HG02938 (cell line): ENCODE results near the gene FIBIN.
"Not testable (repeated sequence)": the region's sequence is repeated elsewhere in the genome, so short reads cannot be mapped to it uniquely, and the experiment has no call there.

Experiments
- ATAC-seq: cut with Tn5 transposase; IDR thresholded peaks from one replicate; pipeline ENCODE4 v1.9.1; 2021; ENCODE audit warnings: mild to moderate bottlenecking, moderate library complexity; ENCODE audit not compliant: unreplicated experiment

FIBIN gene

DNA sequence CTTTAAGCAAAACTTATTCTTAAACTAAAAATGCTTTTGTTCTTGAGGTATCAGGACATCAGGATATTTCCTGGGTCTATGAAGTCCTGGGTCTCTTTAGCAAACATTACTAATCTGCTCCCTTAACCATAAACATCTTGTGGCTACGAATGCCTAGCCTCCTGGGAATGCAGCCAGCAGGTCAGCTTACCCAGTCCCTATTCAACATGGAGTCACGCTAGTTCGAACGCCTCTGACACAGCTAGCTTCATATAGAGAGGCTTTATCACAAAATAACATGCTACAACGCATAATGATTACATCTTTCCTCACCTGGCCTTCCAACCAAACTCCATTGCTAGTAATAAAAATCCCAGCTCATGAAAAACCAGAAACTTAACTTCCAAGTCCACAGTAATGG, 17.5 kb upstream of the FIBIN start:
- ATAC-seq: no peak

GRCh38 chr11:26977209-26977608, 16.7 kb upstream of the FIBIN start:
- ATAC-seq: not testable (repeated sequence)

- ATAC-seq: no peak
Measured at GRCh38 chr11:26983645-26984044, 10.3 kb upstream of the FIBIN start.

DNA sequence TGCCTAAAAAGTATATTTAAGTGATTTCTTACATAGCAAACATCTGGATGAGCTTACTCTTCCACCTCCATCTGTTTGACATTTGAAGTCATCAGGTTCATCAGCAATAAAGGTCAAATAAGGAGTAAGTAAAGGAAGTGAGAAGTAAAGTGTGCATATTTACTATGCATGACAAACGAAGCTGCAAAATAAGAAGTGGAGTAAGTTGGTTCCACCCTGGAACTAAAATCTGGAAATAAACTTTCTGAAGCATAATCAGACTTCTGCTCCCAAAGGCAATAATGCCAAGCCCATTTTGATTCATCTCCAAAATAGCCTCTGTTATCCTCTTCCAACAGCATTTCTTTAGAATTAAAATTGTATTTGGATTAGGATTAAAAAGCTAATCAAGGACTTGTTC, 8.4 kb upstream of the FIBIN start:
- no peak for ATAC-seq

GRCh38 chr11:26985943-26986342, 8.0 kb upstream of the FIBIN start:
- no peak for ATAC-seq

GRCh38 chr11:26987272-26987671, 6.6 kb upstream of the FIBIN start:
- no peak for ATAC-seq

DNA sequence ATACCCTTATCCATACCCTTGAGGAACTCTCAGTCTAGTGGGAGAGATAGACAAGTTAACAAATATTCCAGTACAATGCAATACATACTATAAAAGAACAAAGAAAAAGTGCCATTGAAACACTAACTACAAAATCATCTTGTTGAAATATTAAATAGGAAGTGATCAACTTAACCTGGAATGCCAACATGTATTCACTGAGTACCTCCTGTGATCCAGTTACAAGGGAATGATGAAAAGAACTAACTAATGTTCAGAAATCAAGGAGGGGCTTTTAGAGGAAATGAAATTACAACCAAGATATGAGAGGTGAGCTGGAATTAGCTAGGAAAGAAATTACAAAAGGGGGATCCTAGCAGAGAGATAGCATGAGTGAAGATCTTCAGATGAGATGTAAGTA, 6.2 kb upstream of the FIBIN start:
- no peak for ATAC-seq

DNA sequence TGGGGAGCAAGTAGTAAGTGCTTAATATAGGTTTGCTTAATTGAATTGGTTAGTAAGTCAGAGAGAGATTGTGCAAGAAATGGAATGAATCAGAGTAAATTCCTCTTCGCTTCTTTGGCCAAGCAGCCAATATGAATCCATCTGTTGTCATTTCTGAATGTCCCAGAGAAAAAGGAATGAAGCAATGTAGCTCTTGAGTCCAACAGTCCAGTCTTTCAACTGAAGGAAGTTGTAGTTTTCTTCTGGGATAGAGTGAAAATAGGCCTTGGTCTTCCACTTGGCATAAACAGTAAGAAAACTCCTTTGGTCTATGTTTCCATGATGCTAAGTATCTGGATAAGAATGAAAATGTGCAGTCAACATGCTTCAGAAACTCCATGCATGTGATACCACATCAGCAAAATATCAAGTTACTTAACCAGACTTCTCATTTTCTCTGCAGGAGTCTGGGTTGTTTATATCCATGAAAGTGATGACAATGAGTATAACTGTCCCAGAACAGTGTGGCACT, 1.8 kb upstream of the FIBIN start:
- ATAC-seq: no peak

- no peak for ATAC-seq
Measured at GRCh38 chr11:26994631-26995095, 751 bp downstream of the FIBIN start.

DNA sequence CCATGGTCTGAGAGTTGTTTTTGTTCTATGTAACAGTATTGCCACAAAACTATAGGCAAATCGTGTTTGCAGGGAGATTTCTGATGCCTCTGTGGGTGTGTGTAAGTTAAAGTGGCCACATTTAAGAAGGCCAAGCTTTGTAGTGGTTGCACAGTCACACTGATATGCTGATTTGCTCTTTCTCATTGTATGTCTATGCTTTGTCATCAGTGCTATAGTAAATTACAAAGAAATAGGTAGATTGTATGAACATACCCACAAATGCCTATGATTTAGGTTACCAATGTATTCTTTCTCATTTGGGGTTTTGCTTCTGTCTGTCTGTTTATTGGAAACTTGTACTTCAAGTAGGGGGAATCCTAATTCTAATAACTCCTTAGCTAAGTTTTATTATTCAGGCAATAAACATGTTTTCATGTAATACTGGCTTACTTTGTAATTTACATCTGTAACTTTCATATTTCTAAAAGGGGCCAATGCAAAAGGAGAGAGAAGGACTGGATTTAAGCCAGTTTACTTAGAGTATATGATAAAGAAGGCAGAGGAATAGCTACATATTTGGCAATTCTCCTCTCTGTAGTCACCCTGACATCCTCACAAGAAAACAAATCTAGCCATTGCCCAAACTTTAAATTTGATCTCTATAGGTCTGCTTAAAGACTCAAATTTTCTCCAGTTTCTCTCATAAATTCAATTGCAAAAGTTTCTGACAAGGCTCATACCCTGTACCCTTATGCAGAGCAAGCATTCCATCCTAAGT, 2.0 kb downstream of the FIBIN start:
- no peak for ATAC-seq

- ATAC-seq: no peak
Measured at GRCh38 chr11:26997378-26997777, 3.5 kb downstream of the FIBIN start.

DNA sequence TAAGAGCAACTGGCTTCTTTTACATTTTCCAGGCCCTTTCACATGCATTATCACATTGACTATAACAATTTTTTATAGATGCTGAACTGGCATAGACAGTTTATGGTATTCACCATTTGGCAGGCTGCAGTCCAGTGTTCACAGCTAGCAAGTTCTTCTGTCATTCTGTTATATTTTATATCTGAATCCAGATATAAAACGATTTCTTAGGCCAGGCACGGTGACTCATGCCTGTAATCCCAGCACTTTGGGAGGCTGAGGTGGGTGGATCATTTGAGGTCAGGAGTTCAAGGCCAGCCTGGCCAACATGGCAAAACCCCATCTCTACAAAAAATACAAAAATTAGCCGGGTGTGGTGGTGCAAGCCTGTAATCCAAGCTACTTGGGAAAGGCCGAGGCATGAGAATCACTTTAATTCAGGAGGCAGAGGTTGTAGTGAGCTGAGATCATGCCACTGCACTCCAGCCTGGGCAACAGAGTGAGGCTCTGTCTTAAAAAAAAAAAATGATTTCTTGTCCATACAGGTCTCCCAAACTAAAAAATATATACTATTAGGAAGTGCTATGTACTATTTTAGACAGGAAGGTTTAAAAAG, 7.3 kb downstream of the FIBIN start:
- not testable (repeated sequence) for ATAC-seq

- ATAC-seq: no peak
Measured at GRCh38 chr11:27002431-27002830, 8.5 kb downstream of the FIBIN start.

GRCh38 chr11:27002838-27003237, 8.9 kb downstream of the FIBIN start:
- ATAC-seq: no peak

DNA sequence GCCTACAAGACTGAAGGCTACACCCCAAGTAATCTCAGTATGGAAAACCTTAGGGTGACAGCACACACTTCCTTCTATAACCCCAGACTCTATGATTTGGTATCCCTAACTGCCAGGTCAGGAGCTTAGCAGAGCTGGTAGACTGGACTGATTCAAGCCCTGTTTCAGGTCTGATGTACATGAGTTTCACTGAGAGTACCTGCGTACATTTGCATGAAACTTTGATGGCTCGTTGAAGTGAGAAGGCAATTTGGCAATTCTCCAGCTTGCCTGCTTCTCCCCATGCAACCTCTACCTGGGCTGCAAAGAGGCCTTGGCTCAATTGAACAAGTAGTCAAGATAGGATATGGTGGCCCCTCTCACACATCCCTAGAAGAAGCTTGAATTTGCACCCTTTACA, 10.2 kb downstream of the FIBIN start:
- no peak for ATAC-seq

- ATAC-seq: no peak
Measured at GRCh38 chr11:27008811-27009535, 15.1 kb downstream of the FIBIN start.

- ATAC-seq: no peak
Measured at GRCh38 chr11:27011560-27012233, 17.8 kb downstream of the FIBIN start.

DNA sequence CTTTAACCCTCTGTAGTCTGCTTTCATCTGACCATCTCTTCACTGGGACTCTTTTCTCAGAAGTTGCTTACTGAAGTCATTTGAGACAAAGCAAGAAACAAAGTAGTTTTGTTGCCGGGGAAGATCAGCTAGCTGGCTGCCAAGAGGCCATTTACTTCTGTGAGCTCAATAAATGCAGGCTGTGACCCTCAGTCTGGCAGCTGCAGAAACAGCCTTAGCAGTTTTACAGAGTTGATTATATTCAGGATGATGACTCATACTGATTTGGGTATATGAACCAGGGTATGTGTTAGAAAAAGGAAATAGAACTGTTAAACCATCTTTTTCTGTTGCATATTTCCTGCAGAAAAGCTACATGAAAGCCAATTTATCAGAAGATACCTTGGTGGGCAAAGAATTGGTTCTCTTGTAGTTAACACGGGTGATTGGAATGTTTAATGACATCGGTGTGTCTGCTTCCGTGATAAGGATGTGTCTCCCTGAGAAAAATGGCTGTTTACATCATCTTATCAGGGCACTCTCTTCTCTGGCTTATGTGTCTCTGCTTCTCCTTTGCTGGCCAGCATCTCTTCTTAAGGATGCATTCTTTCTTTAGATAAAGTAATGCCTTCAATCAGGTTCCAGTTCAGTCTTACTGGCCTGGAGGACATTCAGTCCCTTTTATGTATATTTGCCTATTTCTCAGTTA, 18.5 kb downstream of the FIBIN start:
- ATAC-seq: no peak

DNA sequence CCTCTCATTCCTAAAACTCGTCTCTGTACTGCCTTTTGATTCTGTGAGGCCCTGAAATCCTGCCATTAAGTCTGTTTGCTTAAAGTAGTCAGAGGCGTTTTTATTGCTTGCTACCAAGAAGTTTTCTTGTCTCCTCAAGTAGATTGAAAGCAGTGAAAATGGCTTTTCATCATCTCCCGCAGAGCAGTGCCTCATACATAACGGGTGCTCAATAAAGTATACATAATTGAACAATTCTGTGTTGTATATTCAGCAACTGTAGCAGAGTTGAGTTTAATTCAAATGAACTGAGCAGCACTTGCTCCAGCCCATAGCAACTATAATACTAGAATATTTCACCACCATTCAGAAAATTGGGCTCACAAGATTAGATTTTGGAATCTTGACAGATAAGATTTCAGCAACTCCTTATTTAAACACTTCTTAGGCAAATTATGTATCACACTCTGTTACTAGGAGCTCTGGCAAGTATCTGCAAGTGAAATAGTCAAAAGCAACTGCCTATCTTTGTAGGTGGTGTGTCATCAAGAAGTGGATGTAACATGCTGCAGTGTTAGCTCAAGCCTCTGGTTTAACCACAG, 20.0 kb downstream of the FIBIN start:
- ATAC-seq: no peak

DNA sequence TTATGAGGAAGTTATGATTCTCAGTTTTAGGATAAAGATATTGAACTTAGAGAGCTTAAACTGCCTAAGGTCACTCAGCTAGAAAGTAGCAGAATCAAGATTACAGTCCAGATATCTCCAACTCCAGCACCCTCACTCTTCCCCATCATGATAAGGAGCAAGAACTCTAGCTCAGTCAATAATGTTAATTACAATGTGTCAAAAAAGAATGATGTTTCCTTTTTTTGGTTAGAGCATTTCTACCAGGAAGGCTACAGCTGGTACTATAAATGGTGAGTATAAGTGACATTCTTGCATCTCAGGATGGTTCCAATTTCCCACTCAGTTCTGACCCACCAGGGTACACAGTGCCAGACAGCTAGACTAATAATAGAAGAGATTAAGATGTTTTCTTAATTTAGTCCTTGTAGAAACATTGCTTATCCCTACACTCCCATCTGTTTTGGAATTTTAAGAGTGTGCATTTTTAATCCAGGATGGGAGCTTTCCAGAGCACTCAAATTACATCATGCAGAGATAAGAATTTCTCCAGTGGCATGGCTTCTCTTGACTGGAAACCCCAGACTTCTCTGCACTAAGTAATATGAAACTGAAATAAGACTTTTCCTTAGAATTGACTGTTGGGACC, 25.1 kb downstream of the FIBIN start:
- no peak for ATAC-seq
